Spinal cord (tissue), 10 donors: ENCODE measurements around the gene CD19. TPM values are rescaled to one million over a fixed set of nuclear protein-coding genes. Genes with fewer than 3 reads are reported as not detected.
"Not testable (repeated sequence)": the region's sequence is repeated elsewhere in the genome, so short reads cannot be mapped to it uniquely, and the experiment has no call there.

ENCODE experiments used
- DNase-seq, 6 donors: peaks; one replicate each; pipeline versions ENCODE4 v3.0.0 to v3.0.0-alpha.2; 2013 to 2015; ENCODE audit warnings: low spot score in 6 of 6, low read depth in 4 of 6
- H3K27ac ChIP-seq: one replicate; pipeline ENCODE4 v1.5.1; 2013; ENCODE audit warnings: low read depth, low read length, control low read depth
- H3K27me3 ChIP-seq: one replicate; pipeline ENCODE4 v1.6.1; 2013; ENCODE audit warnings: low read length; ENCODE audit not compliant: control insufficient read depth, insufficient read depth
- H3K36me3 ChIP-seq: one replicate; pipeline ENCODE4 v1.6.1; 2013; ENCODE audit warnings: low read length; ENCODE audit not compliant: control insufficient read depth, insufficient read depth
- H3K4me1 ChIP-seq: one replicate; pipeline ENCODE4 v1.6.1; 2013; ENCODE audit warnings: low read length; ENCODE audit not compliant: control insufficient read depth, insufficient read depth
- H3K4me3 ChIP-seq: one replicate; pipeline ENCODE4 v1.5.1; 2013; ENCODE audit warnings: low read depth, low read length, control low read depth
- H3K9me3 ChIP-seq: one replicate; pipeline ENCODE4 v1.6.1; 2013; ENCODE audit warnings: low read length; ENCODE audit not compliant: control insufficient read depth, insufficient read depth
- WGBS: methylation state at CpG from one replicate; pipeline ENCODE4 v1.1.5; 2013; ENCODE audit warnings: missing lambda C conversion rate; ENCODE audit not compliant: insufficient coverage; 5-methylcytosine and 5-hydroxymethylcytosine counted together
- polyA plus RNA-seq, 2 donors: library from polyadenylated mRNA; unstranded; fragments of 120-200 nt; gene quantifications; one replicate each; pipeline ENCODE4 v1.2.1, GENCODE V29; 2013; ENCODE audit not compliant: insufficient read length in 2 of 2
- total RNA-seq, 2 donors: library from RNA; depleted of rRNA in 1 of 2; stranded (reverse); fragments of 120-200 nt in 1 of 2; fragments of >200 nt in 1 of 2; gene quantifications; one replicate each; pipeline versions ENCODE4 v1.2.3 to v1.2.4, GENCODE V29; 2013 to 2014
- donor health status: healthy.

The CD19 gene
- total and polyA plus RNA-seq, 4 donors: 0.40 to 1.3 (median 1.1) TPM

DNA sequence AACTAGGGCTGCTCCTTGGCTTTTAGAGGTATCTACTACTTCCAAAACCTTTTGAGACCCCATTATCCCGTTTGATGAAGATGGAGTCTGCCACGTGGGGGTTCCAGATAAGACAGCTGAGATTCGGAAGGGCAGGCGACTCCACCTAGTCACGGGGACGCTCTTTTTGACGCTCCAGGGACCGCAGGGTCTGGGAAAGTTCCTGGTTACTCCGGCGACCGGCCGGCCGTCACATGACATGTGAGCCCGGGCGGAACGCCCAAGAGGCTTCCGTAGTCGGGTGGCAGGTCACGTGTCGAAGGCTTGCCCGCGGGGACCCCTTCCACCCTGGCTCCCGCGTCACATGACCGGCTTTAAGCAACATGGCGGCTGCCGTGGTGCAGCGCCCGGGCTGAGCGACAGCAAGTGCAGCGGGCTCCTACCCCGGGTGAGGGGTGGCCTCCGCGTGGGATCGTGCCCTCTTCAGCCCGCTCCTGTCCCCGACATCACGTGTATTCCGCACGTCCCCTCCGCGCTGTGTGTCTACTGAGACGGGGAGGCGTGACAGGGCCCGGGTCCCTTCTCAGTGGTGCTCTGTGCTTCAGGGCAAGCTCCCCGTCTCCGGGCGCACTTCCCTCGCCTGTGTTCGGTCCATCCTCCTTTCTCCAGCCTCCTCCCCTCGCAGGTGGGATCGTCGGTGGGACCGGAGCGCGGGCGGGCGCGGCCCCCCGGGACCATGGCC, 42.8 kb downstream of the CD19 start, which contains the start of gene SPNS1:
TSS of gene SPNS1 (plus strand) at position 342 of the 721 bp plus-strand sequence. CDS start at position 716, 374 bp downstream.
- WGBS: under 1% methylated on average over 60 of the region's 60 CpGs
- H3K4me1 ChIP-seq: peaks cover 19% of the 10 kb centered on the region
- no peaks in the 10 kb centered on the region for H3K9me3 ChIP-seq
- peak; percentile 91 to 99 (median 94) for DNase-seq
- H3K4me3 ChIP-seq: peak within 1 kb of the TSS; percentile 93
- H3K27me3 ChIP-seq: no peaks in the 10 kb centered on the region
- peaks cover 19% of the 10 kb centered on the region for H3K36me3 ChIP-seq
- H3K27ac ChIP-seq: peak within 1 kb of the TSS; percentile 92

- WGBS: 10% methylated on average over 27 of the region's 30 CpGs
- Histone ChIP-seq H3K36me3 (peaks cover 21% of the 10 kb centered on the region), H3K4me1 (peaks cover 19% of the 10 kb centered on the region), H3K4me3 (peak overlapping the region; percentile 93), H3K9me3 (no peaks in the 10 kb centered on the region), H3K27me3 (no peaks in the 10 kb centered on the region), H3K27ac (no peak overlapping the region)
- peak in 1 of 6 donors; percentile 1 for DNase-seq
These were observed 43.4 kb downstream of the CD19 start for GRCh38 chr16:28975158-28975599.

DNA sequence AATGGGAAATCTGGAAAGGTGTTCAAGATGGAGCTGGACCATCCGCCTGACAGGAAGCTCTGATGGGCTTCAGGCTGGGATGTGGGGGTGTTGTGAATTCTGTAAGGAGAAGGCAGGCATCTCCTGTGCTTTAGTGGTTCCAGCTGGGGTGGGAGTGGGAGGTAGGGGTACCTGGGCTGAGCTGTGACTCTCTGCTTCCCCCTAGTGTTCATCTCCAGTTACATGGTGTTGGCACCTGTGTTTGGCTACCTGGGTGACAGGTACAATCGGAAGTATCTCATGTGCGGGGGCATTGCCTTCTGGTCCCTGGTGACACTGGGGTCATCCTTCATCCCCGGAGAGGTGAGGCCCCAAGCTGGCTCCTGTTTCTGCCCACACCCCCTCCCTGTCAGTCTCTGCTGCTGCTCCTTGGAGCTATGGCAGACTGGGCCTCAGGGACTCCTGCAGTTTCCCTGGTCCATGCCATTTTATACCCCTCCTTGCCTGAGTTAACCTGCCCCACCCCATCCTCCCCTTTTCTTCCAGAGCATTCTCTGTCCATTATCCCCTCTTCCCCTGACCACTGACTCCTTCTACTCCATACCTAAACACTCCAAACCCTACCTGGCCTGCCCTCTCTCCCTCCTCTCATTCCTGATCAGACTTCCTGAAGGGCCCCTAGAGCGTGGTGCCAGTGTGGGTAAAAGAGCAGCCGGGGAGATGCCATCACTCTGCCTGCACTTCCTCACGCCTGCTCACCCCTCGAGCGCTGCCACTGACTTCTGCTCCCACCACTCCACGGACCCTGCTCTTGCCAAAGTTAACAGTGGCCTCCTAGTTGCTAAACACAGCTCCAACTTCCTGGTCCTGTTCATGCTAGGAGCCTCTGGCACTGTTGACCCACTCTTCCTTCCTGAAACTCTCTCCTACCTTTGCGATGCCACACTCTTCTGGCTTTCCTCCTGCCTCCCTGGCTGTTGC, 46.2 kb downstream of the CD19 start:
- 83% methylated on average over 11 of the region's 11 CpGs for WGBS

DNA sequence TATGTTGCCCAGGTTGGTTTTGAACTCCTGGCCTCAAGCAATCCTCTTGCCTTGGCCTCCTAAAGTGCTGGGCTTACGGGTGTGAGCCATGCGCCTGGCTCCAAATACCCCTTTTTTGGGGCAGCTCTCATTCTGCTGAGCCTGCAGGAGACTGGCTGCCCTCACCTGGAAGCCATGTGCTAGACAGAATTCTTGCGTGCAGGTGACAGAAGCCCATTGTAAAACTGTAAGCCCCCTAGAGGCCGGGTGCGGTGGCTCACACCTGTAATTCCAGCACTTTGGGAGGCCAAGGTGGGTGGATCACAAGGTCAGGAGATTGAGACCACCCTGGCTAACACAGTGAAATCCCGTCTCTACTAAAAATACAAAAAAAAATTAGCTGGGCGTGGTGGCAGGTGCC, 48.6 kb downstream of the CD19 start:
- not testable (repeated sequence) for H3K9me3 ChIP-seq, H3K27me3 ChIP-seq, H3K27ac ChIP-seq, H3K4me1 ChIP-seq, H3K4me3 ChIP-seq, DNase-seq
- 88% methylated on average over 6 of the region's 7 CpGs for WGBS
- H3K36me3 ChIP-seq: peaks cover 72% of the 10 kb centered on the region

More for the DNA sequence above, 46.2 kb downstream of the CD19 start:
- Histone ChIP-seq H3K27ac (no peak overlapping the region), H3K27me3 (no peaks in the 10 kb centered on the region), H3K4me3 (no peak overlapping the region), H3K36me3 (peaks cover 48% of the 10 kb centered on the region), H3K4me1 (peaks cover 19% of the 10 kb centered on the region), H3K9me3 (no peaks in the 10 kb centered on the region)
- peak in 1 of 6 donors; percentile 8 for DNase-seq

DNA sequence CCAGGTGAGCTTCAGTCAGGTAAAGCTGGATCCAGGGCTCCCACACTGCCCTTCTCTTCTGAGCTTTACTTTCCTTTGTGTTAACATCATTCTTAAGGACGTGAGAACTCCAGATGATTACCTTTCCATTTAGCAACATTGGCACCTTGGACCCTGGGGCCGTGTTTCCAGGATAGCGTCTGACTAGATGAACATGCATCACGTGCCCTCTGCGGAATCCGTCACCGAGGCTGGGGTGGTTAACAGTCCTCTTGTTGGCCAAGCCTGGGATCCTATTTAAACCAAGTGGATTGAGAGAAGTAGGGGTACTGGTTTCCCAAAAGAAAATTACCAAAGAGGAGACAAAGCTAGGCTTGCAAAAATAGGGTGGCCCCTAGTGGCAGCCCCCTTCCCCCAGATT, 49.2 kb downstream of the CD19 start:
- no peak for DNase-seq
- WGBS: 92% methylated on average over 7 of the region's 7 CpGs
- peaks cover 2% of the 10 kb centered on the region for H3K4me1 ChIP-seq
- no peaks in the 10 kb centered on the region for H3K27me3 ChIP-seq
- H3K9me3 ChIP-seq: no peaks in the 10 kb centered on the region
- H3K4me3 ChIP-seq: no peak overlapping the region
- no peak overlapping the region for H3K27ac ChIP-seq
- H3K36me3 ChIP-seq: peaks cover 78% of the 10 kb centered on the region

DNA sequence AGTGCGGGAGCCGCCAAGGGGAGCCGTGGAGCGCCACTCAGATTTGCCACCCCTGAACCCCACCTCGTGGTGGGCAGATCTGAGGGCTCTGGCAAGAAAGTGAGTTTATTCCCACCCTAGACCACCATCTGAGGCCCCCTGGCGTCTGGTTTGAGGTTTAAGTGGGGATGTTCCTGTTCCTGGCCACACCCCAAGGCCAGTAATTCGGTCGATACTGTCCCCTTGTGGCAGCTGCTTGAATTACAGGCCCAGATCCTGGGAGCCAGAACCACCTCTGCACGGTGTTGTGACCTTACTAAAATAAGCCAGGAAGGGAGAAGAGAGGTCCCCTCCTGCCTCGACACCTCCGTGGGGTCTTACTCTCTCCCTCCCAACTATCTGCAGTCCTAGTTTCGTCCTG, 49.7 kb downstream of the CD19 start:
- H3K4me3 ChIP-seq: no peak overlapping the region
- peaks cover 84% of the 10 kb centered on the region for H3K36me3 ChIP-seq
- no peak overlapping the region for H3K27ac ChIP-seq
- H3K4me1 ChIP-seq: no peaks in the 10 kb centered on the region
- no peaks in the 10 kb centered on the region for H3K27me3 ChIP-seq
- H3K9me3 ChIP-seq: no peaks in the 10 kb centered on the region
- 71% methylated on average over 6 of the region's 12 CpGs for WGBS
- DNase-seq: no peak

GRCh38 chr16:28982418-28982817, 50.6 kb downstream of the CD19 start:
- H3K27me3 ChIP-seq: no peaks in the 10 kb centered on the region
- 97% methylated on average over 10 of the region's 10 CpGs for WGBS
- no peaks in the 10 kb centered on the region for H3K9me3 ChIP-seq
- H3K36me3 ChIP-seq: peaks cover 91% of the 10 kb centered on the region
- no peaks in the 10 kb centered on the region for H3K4me1 ChIP-seq
- no peak for DNase-seq
- H3K4me3 ChIP-seq: no peak overlapping the region
- H3K27ac ChIP-seq: no peak overlapping the region

GRCh38 chr16:28982949-28983348, 51.2 kb downstream of the CD19 start:
- Histone ChIP-seq H3K4me3 (no peak overlapping the region), H3K4me1 (no peaks in the 10 kb centered on the region), H3K36me3 (peaks cover 93% of the 10 kb centered on the region), H3K9me3 (no peaks in the 10 kb centered on the region), H3K27me3 (no peaks in the 10 kb centered on the region), H3K27ac (no peak overlapping the region)
- 97% methylated on average over 5 of the region's 11 CpGs for WGBS
- DNase-seq: no peak

- 93% methylated on average over 18 of the region's 18 CpGs for WGBS
- H3K4me1 ChIP-seq: no peaks in the 10 kb centered on the region
- H3K27ac ChIP-seq: no peak overlapping the region
- peaks cover 94% of the 10 kb centered on the region for H3K36me3 ChIP-seq
- H3K4me3 ChIP-seq: no peak overlapping the region
- DNase-seq: no peak
- H3K27me3 ChIP-seq: no peaks in the 10 kb centered on the region
- H3K9me3 ChIP-seq: no peaks in the 10 kb centered on the region
These were observed 51.9 kb downstream of the CD19 start for GRCh38 chr16:28983644-28984043.
